ENCODE measurements around the gene RNF126.

DNA sequence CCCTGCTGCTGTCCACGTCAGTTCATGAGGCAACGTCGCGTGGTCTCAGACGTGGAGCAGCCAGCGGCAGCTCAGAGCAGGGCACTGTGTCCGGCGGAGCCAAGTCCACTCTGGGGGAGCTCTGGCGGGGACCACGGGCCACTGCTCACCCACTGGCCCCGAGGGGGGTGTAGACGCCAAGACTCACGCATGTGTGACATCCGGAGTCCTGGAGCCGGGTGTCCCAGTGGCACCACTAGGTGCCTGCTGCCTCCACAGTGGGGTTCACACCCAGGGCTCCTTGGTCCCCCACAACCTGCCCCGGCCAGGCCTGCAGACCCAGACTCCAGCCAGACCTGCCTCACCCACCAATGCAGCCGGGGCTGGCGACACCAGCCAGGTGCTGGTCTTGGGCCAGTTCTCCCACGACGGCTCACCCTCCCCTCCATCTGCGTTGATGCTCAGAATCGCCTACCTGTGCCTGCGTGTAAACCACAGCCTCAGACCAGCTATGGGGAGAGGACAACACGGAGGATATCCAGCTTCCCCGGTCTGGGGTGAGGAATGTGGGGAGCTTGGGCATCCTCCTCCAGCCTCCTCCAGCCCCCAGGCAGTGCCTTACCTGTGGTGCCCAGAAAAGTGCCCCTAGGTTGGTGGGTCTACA is 19.8 kb upstream of the RNF126 start:
- TF ChIP-seq, protein P1, sequence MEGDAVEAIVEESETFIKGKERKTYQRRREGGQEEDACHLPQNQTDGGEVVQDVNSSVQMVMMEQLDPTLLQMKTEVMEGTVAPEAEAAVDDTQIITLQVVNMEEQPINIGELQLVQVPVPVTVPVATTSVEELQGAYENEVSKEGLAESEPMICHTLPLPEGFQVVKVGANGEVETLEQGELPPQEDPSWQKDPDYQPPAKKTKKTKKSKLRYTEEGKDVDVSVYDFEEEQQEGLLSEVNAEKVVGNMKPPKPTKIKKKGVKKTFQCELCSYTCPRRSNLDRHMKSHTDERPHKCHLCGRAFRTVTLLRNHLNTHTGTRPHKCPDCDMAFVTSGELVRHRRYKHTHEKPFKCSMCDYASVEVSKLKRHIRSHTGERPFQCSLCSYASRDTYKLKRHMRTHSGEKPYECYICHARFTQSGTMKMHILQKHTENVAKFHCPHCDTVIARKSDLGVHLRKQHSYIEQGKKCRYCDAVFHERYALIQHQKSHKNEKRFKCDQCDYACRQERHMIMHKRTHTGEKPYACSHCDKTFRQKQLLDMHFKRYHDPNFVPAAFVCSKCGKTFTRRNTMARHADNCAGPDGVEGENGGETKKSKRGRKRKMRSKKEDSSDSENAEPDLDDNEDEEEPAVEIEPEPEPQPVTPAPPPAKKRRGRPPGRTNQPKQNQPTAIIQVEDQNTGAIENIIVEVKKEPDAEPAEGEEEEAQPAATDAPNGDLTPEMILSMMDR (IDR thresholded peaks at IDR 0.05 in 4 of 5, conservative IDR thresholded peaks at IDR 0.05 in 1 of 5): no peak
- TF ChIP-seq POLR2A (IDR thresholded peaks at IDR 0.05): no peak
